Cardiac muscle cell (in vitro differentiated cells and primary cell): ENCODE data around the gene ARHGAP31. TPM values are rescaled to one million over a fixed set of nuclear protein-coding genes. Genes with fewer than 3 reads are reported as not detected.

Experiments
- DNase-seq, 2 donors: peaks; one replicate each; pipeline versions ENCODE4 v3.0.0 to v3.0.0-alpha.2; 2010 to 2017; ENCODE audit warnings: low read depth in 1 of 2, low spot score in 1 of 2
- H3K27ac ChIP-seq: fragments of 200-600 bp; sonication (generic); 2 replicates; pipeline ENCODE4 v1.5.1; 2016
- H3K27me3 ChIP-seq: fragments of 200-600 bp; sonication (generic); 2 replicates; pipeline ENCODE4 v1.6.0; 2016; ENCODE audit warnings: control low read depth
- H3K36me3 ChIP-seq: fragments of 200-600 bp; sonication (generic); 2 replicates; pipeline ENCODE4 v1.5.1; 2016; ENCODE audit warnings: control low read depth
- H3K4me1 ChIP-seq: fragments of 200-600 bp; sonication (generic); 2 replicates; pipeline ENCODE4 v1.8.1; 2017; ENCODE audit warnings: low read depth, mild to moderate bottlenecking, mixed run types
- H3K4me3 ChIP-seq: fragments of 200-600 bp; sonication (generic); 2 replicates; pipeline ENCODE4 v1.5.1; 2016; ENCODE audit warnings: mild to moderate bottlenecking
- H3K9me3 ChIP-seq: fragments of 200-600 bp; sonication (generic); 2 replicates; pipeline ENCODE4 v1.5.1; 2017; ENCODE audit warnings: low read depth, mild to moderate bottlenecking, control low read depth
- polyA plus RNA-seq: library from polyadenylated mRNA; unstranded; fragments of >200 nt; fragmentation: Nextera tagmentation; extraction: Ambion mirVana; gene quantifications from 2 replicates; pipeline ENCODE4 v1.2.1, GENCODE V29; 2016
- total RNA-seq: library from RNA; depleted of rRNA; stranded (reverse); fragments of >200 nt; gene quantifications from 2 replicates; pipeline ENCODE4 v1.2.3, GENCODE V29; 2016
- TF ChIP-seq, protein P1 (sequence below): IDR thresholded peaks from 2 replicates; pipeline ENCODE4 v1.5.1; 2012; ENCODE audit warnings: low read depth, mild to moderate bottlenecking, low read length

The ARHGAP31 gene
- total and polyA plus RNA-seq, 2 experiments from 2014 or later = 23.9 to 60.6 TPM

DNA sequence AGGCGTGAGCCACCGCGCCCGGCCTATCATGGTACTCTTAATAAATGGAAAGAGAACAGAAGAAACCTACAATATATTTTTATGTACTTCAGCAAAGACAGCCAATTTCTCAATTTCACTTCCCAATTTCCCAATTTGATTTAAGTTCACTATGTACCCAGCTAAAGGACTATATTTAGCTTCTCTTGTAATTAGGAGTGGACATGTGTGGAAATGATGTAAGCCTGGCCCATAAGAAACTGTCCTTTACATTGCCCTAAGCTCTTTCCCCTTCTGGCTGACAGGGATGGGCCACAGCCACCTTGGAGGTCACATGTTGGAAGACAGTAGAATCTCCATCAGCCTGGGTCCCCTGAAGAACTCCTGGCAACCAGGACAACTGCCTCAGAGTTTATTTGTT, 163.1 kb downstream of the ARHGAP31 start:
- peak in 1 of 2 donors; percentile 5 for DNase-seq
- Histone ChIP-seq H3K4me1 (peaks cover 6% of the 10 kb centered on the region), H3K27me3 (no peaks in the 10 kb centered on the region), H3K4me3 (no peak overlapping the region), H3K27ac (no peak overlapping the region), H3K36me3 (peaks cover 71% of the 10 kb centered on the region), H3K9me3 (no peaks in the 10 kb centered on the region)
- TF ChIP-seq, protein P1, sequence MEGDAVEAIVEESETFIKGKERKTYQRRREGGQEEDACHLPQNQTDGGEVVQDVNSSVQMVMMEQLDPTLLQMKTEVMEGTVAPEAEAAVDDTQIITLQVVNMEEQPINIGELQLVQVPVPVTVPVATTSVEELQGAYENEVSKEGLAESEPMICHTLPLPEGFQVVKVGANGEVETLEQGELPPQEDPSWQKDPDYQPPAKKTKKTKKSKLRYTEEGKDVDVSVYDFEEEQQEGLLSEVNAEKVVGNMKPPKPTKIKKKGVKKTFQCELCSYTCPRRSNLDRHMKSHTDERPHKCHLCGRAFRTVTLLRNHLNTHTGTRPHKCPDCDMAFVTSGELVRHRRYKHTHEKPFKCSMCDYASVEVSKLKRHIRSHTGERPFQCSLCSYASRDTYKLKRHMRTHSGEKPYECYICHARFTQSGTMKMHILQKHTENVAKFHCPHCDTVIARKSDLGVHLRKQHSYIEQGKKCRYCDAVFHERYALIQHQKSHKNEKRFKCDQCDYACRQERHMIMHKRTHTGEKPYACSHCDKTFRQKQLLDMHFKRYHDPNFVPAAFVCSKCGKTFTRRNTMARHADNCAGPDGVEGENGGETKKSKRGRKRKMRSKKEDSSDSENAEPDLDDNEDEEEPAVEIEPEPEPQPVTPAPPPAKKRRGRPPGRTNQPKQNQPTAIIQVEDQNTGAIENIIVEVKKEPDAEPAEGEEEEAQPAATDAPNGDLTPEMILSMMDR = no peak

DNA sequence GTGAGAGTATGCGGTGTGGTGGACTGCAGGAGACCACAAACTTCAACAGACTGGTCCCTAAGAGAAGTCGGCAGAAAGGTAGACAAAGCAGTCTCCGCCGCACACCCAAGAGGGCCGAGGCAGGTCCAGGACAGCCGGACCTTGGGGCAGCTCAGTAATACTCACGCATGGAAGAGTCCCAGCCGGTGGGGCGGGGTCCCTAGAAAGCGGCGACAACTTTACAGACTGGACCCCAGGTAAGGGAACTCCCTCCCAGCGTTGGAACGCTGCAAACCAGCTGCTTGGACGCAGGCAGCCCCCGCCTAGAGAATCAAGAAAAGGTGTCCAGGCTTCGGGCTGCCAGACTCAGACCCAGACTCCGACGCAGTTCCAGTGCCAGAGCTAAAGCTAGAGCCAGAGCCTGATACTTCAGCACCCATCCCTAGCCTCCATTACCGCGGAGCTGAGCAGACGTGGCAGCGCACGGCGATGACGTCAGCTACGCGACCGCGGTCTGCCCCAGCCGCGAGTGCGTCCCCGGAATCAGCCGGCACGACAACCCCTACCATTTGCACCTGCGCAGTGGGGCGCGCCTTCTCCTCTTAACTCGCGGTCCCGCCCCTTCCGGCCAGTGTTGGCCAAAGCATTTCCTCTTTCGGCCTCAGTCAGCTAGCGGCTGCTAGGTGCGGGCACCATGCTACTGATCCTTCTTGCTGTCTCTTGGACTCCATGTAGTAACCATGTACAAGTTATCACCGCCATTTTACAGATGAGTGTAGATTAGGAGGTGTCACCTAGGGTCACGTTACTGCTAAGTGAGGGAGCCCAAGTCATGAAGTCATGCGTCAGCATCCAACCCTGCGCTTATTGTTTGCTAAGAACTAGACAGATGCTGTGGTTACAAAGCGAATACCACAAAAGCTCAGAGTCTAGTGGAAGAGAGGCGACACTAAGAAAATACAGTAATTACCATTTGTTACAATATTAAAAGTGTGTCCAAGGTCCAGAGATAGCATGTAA, 169.3 kb downstream of the ARHGAP31 start, which contains the start of gene TMEM39A:
TSS of gene TMEM39A (minus strand) at position 445 of the 999 bp plus-strand sequence. CDS start 1,541 bp downstream, outside the sequence.
- peak within 1 kb of the TSS; percentile 83 for H3K27ac ChIP-seq
- H3K27me3 ChIP-seq = no peaks in the 10 kb centered on the region
- H3K9me3 ChIP-seq = no peaks in the 10 kb centered on the region
- H3K4me3 ChIP-seq = peak within 1 kb of the TSS; percentile 86
- H3K4me1 ChIP-seq = peaks cover 14% of the 10 kb centered on the region
- peaks cover 26% of the 10 kb centered on the region for H3K36me3 ChIP-seq
- TF ChIP-seq, protein P1 = no peak
- peak; percentile 99 to 100 for DNase-seq

DNA sequence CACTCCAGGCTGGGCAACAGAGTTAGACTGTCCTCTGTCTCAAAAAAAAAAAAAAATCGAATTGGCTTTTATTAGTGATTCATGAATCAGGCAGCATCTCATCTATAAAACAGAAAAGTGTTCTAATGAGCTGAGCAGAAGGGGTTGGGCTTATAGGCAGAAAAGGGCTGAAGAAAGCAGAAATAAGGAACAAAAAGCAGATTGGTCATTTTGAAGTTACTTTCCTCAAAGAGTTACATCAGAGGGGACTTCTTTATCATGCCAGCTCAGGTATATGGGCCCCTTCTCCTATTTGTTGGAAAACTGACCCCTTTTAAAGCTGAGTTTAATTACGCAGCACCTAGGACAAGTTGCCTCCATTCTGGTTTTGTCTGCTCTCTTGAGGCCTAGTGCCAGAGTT, 173.9 kb downstream of the ARHGAP31 start:
- Histone ChIP-seq H3K27me3 (no peaks in the 10 kb centered on the region), H3K36me3 (peaks cover under 1% of the 10 kb centered on the region), H3K4me1 (peaks cover 5% of the 10 kb centered on the region), H3K9me3 (no peaks in the 10 kb centered on the region), H3K27ac (no peak overlapping the region), H3K4me3 (no peak overlapping the region)
- no peak for DNase-seq
- TF ChIP-seq, protein P1 = no peak

- Histone ChIP-seq H3K9me3 (no peaks in the 10 kb centered on the region), H3K4me3 (peak overlapping the region; percentile 92), H3K4me1 (no peaks in the 10 kb centered on the region), H3K27me3 (no peaks in the 10 kb centered on the region), H3K27ac (peak overlapping the region; percentile 31), H3K36me3 (peaks cover 8% of the 10 kb centered on the region)
- DNase-seq = peak in 1 of 2 donors; percentile 60
- TF ChIP-seq, protein P1 = no peak
Observed at GRCh38 chr3:119469418-119470189, 175.4 kb downstream of the ARHGAP31 start.

Other genes with a start within 250 kb of the ARHGAP31 start
- not detected in 2 replicates for gene TEX55, start 148.2 kb upstream of the ARHGAP31 start, total RNA-seq
- not detected in 2 replicates for gene TEX55, start 148.2 kb upstream of the ARHGAP31 start, polyA plus RNA-seq
- 1.0 TPM in 1 of 2 replicates, not detected in the other for gene UPK1B, start 120.8 kb upstream of the ARHGAP31 start, total RNA-seq
- gene UPK1B, start 120.8 kb upstream of the ARHGAP31 start, polyA plus RNA-seq = 0.70 TPM in 1 of 2 replicates, not detected in the other
- gene B4GALT4, start 53.5 kb upstream of the ARHGAP31 start, total RNA-seq = 34.0 and 36.3 TPM in 2 replicates
- gene B4GALT4, start 53.5 kb upstream of the ARHGAP31 start, polyA plus RNA-seq = 45.4 and 51.0 TPM in 2 replicates
- 42.9 and 48.8 TPM in 2 replicates for gene TMEM39A, start 169.2 kb downstream of the ARHGAP31 start, total RNA-seq
- gene TMEM39A, start 169.2 kb downstream of the ARHGAP31 start, polyA plus RNA-seq = 21.5 and 25.9 TPM in 2 replicates
- 11.0 and 12.5 TPM in 2 replicates for gene POGLUT1, start 174.6 kb downstream of the ARHGAP31 start, total RNA-seq
- gene POGLUT1, start 174.6 kb downstream of the ARHGAP31 start, polyA plus RNA-seq = 19.2 and 22.1 TPM in 2 replicates
- 106 and 110 TPM in 2 replicates for gene TIMMDC1, start 204.2 kb downstream of the ARHGAP31 start, total RNA-seq
- 256 and 308 TPM in 2 replicates for gene TIMMDC1, start 204.2 kb downstream of the ARHGAP31 start, polyA plus RNA-seq